Kidney epithelial cell (primary cell): ENCODE results near the gene CHAT. TPM values are rescaled to one million over a fixed set of nuclear protein-coding genes. Genes with fewer than 3 reads are reported as not detected.

Experiments
- DNase-seq: peaks from one replicate; pipeline ENCODE4 v3.0.0-alpha.2; 2010; ENCODE audit warnings: low read depth
- H3K27me3 ChIP-seq: 2 replicates; pipeline ENCODE4 v1.6.0; 2011; ENCODE audit warnings: low read length; ENCODE audit not compliant: control insufficient read depth, insufficient read depth
- H3K36me3 ChIP-seq: 2 replicates; pipeline ENCODE4 v1.5.1; 2011; ENCODE audit warnings: low read length; ENCODE audit not compliant: control insufficient read depth, insufficient read depth
- H3K4me3 ChIP-seq: 2 replicates; pipeline ENCODE4 v1.5.1; 2011; ENCODE audit warnings: low read depth, mild to moderate bottlenecking, control low read depth, low read length
- total RNA-seq: library from RNA; depleted of rRNA; stranded (reverse); fragments of >200 nt; gene quantifications from 2 replicates; pipeline ENCODE4 v1.2.3, GENCODE V29; 2015
- TF ChIP-seq, protein P1 (sequence below): IDR thresholded peaks from 2 replicates; pipeline ENCODE4 v1.5.1; 2011; ENCODE audit warnings: mild to moderate bottlenecking, moderate library complexity, low read length, control low read depth, inconsistent platforms; ENCODE audit not compliant: insufficient read depth, poor library complexity, severe bottlenecking

Gene CHAT
- total RNA-seq, 1 donor from 2014 or later, result not detected

DNA sequence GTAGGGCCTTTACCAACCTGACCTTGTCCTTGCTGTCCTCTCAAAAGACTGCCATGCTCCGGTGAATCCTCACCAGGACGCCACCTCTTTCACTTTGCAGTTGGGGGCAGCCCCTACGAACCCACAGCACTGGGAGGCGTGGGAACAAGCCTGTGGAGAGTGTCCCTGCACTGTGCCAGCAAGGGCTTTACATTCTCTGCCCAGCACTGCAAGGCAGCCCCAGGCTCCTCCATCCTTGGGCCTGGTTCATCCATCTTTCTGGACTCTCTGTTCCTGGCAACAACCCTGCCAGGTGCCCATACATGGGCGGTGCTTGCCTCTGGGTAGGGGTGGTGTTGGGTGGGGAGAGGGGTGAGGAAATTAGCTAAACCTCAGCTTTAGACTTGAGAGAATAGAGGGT, 1.4 kb downstream of the CHAT start:
- Histone ChIP-seq H3K36me3 (no peaks in the 10 kb centered on the region), H3K4me3 (no peak overlapping the region), H3K27me3 (peaks cover 76% of the 10 kb centered on the region)
- no peak for DNase-seq
- TF ChIP-seq, protein P1, sequence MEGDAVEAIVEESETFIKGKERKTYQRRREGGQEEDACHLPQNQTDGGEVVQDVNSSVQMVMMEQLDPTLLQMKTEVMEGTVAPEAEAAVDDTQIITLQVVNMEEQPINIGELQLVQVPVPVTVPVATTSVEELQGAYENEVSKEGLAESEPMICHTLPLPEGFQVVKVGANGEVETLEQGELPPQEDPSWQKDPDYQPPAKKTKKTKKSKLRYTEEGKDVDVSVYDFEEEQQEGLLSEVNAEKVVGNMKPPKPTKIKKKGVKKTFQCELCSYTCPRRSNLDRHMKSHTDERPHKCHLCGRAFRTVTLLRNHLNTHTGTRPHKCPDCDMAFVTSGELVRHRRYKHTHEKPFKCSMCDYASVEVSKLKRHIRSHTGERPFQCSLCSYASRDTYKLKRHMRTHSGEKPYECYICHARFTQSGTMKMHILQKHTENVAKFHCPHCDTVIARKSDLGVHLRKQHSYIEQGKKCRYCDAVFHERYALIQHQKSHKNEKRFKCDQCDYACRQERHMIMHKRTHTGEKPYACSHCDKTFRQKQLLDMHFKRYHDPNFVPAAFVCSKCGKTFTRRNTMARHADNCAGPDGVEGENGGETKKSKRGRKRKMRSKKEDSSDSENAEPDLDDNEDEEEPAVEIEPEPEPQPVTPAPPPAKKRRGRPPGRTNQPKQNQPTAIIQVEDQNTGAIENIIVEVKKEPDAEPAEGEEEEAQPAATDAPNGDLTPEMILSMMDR, result no peak

GRCh38 chr10:49615721-49616120, 1.9 kb downstream of the CHAT start:
- DNase-seq, result no peak
- H3K27me3 ChIP-seq, result peaks cover 72% of the 10 kb centered on the region
- H3K36me3 ChIP-seq, result no peaks in the 10 kb centered on the region
- no peak overlapping the region for H3K4me3 ChIP-seq
- TF ChIP-seq, protein P1, result no peak

DNA sequence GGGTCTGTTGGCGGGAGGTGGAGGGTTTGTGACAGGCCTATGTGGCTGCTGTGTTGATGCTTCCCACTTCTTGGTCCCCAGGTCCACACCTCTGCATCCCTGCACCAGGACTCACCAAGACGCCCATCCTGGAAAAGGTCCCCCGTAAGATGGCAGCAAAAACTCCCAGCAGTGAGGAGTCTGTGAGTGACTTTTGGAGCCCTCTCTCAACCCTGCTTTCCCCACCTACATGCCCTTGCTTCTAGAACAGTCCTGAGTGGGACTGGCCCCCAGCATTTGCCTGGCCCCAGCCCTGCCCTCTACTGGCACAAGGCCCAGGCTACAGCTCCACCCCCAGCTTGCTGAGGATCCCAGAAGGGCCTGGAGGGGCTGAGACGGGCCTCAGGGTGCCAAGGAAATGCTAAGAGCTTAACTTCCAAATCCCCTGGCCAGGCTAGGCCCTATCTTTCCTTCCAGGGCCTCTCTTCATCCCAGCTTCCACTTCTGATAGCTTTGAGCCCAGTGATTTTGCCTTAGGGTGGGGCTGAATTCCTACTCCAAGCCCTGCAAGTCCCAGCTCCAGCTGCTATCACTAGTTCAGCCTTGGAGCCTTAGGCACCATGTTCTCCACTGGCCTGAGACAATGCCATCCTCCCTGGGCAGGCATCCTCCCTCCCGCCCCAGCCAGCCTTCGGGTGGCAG, 2.7 kb downstream of the CHAT start:
- no peak for DNase-seq
- Histone ChIP-seq H3K27me3 (peaks cover 65% of the 10 kb centered on the region), H3K4me3 (no peak overlapping the region), H3K36me3 (no peaks in the 10 kb centered on the region)
- TF ChIP-seq, protein P1, result no peak

DNA sequence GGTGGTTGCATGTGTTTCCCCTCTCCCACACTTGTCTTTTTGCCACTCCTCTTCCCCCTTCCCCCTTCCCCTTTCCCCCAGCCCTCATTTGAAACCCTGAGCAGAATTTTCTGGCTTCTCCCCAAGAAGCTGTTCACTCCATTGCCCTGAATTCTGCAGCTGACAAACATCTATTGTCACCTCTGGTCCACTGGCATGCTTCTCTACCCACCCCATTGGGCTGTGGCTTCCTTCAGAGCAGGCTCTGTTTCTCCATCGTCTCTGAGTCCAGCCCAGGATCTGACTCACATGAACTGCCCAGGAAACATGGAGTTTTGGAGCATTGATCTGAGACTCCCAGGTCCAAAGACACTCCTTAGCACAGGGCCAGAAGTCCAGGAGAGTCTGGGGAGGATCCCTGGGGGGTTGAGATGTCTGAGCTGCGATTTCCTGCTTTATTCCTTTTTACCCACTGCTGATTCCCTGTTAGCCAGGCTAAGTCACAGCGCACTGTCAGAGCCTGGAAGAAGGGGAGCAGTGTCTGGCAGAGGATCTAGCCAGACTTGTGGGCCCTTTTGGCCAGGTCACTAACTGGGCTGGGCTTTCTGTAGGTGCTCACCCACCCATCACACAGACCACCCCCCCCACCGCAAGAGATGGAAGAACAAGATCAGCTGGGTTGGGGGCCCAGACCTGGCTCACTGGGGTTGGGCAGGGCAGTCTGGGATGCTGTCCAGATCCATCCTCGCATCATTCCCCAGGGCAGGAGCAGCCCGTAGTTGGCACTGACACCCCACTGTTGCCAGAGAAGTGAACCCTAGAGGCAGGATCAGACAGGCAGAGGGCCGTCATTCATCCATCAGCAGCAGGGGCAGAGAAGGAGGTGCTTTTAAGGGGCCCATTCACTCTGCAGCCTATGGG, 3.5 kb downstream of the CHAT start:
- Histone ChIP-seq H3K36me3 (no peaks in the 10 kb centered on the region), H3K27me3 (peaks cover 60% of the 10 kb centered on the region), H3K4me3 (no peak overlapping the region)
- no peak for DNase-seq
- TF ChIP-seq, protein P1, result no peak

GRCh38 chr10:49618821-49619220, 5.0 kb downstream of the CHAT start:
- DNase-seq, result no peak
- peaks cover 49% of the 10 kb centered on the region for H3K27me3 ChIP-seq
- no peaks in the 10 kb centered on the region for H3K36me3 ChIP-seq
- no peak overlapping the region for H3K4me3 ChIP-seq
- TF ChIP-seq, protein P1, result no peak
